Ovary (tissue), 3 donors: ENCODE data around the gene GPR142.

ENCODE experiments used
- CTCF ChIP-seq, 3 donors: fragments of 450-650 bp in 2 of 3; fragments of 200-600 bp in 1 of 3; IDR thresholded peaks; one replicate each; pipeline versions ENCODE4 v1.5.1 to v1.8.0; 2016 to 2022; ENCODE audit warnings: antibody characterized with exemption in 3 of 3, mild to moderate bottlenecking in 1 of 3
- POLR2A ChIP-seq: fragments of 450-650 bp; IDR thresholded peaks from one replicate; pipeline ENCODE4 v1.6.1; 2017; ENCODE audit warnings: antibody characterized with exemption, mild to moderate bottlenecking, moderate library complexity
- donor health status: DM: no; HTN: no; CAD: no.

- TF ChIP-seq POLR2A (no peak), CTCF (IDR thresholded peaks at IDR 0.05) (no peak)
These were observed 25.5 kb downstream of the GPR142 start for GRCh38 chr17:74392848-74393247.
